Skin epidermis (tissue), 12 donors: Measurements from ENCODE around the gene EZR.
A peak's percentile ranks its signal among the peaks of the same experiment; 100 is the strongest.

Source experiments
- H3K27ac ChIP-seq, 21 experiments: fragments of 200-600 bp; sonication (generic) in 11 of 21; one replicate each; pipeline ENCODE4 v1.5.0; 2020; ENCODE audit warnings: mild to moderate bottlenecking in 3 of 21, inconsistent platforms in 2 of 21, moderate library complexity in 2 of 21
- H3K4me3 ChIP-seq, 7 experiments: fragments of 200-600 bp; sonication (generic) in 2 of 7; one replicate each; pipeline ENCODE4 v1.5.0; 2020; ENCODE audit warnings: inconsistent platforms in 2 of 7, mild to moderate bottlenecking in 2 of 7, moderate library complexity in 1 of 7

The EZR gene

DNA sequence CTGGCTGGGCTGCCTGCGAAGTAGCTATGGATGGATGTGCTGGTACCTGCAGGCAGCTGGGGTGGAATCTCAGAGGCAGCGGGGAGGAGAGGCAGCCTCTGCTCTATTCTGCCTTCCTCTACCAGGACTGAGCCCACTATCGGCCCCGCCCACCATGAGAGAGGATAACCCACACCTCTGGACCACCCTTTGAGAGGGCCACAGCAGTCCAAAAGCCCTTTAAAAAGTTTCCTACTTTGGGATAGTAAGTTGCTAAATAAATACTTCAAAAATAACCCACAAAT, 36.1 kb downstream of the EZR start:
- peak overlapping the region in 2 of 21 experiments; percentile 1 to 10 for H3K27ac ChIP-seq
- H3K4me3 ChIP-seq, result no peak overlapping the region

DNA sequence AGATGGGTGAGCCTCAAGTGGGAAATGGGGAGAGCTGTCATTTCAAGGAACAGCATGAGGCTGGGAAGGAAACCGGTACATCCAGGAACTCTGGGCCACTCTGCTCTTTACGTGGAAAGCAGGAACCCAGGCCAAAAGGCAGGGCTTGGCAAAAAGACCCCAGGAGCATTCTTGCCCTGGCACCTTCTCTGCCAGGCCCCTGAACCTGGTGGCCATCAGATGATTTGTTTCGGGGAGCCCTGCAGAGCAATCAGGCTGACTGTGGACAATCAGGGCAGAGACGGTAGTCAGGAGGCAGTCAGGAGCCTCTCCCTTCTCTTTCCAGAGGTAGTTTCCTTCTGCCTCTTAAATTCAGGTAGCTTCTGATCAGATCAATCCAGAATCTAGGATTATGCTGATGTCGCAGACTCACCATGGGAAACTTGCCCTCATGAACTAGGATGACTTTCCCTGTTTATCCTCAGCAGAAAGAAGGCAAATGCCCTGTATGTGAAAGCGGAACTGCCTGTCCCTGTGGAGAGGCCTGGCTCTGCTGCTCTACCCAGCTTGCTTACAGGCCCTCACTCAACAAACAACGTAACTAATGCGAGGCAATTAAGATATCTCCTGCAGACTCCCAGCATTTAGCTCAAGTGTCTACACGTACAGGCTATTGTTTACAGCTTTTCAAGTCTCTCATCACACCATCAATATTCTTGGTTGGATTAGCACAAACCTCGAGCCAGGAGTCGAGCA, 36.6 kb downstream of the EZR start:
- no peak overlapping the region for H3K4me3 ChIP-seq
- peak overlapping the region in 8 of 21 experiments; percentile 2 to 63 (median 37) for H3K27ac ChIP-seq

DNA sequence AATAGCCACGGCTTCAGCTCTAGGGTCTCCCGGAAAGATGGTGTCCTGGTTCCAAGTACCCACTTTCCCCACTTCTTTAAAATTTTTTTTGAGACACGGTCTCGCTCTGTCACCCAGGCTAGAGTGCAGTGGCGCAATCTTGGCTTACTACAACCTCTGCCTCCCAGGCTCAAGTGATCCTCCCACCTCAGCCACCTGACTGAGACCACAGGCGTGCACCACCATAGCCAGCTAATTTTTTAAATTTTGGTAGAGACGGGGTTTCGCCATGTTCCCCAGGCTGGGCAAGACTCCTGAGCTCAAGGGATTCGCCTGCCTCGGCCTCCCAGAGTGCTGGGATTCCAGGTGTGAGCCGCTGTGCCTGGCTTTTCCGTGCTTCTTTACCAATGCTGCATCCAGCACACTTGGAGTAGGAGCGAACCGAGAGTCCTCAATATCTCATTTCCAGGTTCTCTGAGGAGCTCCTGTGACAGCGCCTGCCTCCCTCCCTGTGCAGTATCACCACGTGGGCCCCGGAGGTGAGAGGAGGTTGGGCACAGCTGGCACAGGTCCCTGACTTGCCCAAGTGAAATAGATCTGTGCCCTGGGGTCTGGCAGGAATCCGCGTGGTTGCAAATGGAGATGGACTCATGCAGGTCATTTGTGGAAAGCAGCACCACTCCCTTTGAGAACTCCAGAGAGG, 37.3 kb downstream of the EZR start:
- peak overlapping the region in 11 of 21 experiments; percentile 2 to 63 (median 44) for H3K27ac ChIP-seq
- no peak overlapping the region for H3K4me3 ChIP-seq

DNA sequence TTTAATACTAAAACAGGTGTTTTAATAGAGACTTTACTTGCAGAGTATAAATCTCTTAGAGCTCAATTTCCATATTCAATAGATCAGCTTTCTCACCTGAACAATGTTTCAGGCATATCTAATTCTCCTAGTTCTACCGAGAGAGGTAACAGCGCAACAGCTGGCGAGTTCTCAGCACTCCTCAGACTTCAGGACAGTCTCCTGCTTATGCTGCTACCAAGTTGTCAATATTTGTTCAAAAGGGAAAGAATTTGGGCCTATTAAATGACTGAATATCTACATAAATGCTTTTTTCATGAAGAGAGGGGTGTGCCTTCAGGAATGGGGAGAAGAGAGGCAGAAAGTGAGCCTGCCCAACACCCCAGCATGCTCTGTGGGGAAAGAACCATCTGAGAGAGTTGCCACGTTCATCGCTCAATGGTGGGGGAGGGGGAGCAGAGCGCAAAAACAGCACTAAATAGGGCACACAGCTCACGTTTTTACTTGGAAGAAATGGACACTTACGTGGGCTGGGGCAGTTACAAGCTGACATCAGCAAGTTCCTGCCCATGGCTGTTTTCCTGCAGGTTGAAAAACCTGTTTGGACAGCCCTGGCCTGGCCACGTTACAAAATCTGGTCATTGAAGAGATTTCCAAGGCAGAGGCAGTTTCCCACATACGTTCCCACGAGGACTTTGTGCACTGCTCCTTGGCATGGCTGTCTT, 38.0 kb downstream of the EZR start:
- no peak overlapping the region for H3K4me3 ChIP-seq

DNA sequence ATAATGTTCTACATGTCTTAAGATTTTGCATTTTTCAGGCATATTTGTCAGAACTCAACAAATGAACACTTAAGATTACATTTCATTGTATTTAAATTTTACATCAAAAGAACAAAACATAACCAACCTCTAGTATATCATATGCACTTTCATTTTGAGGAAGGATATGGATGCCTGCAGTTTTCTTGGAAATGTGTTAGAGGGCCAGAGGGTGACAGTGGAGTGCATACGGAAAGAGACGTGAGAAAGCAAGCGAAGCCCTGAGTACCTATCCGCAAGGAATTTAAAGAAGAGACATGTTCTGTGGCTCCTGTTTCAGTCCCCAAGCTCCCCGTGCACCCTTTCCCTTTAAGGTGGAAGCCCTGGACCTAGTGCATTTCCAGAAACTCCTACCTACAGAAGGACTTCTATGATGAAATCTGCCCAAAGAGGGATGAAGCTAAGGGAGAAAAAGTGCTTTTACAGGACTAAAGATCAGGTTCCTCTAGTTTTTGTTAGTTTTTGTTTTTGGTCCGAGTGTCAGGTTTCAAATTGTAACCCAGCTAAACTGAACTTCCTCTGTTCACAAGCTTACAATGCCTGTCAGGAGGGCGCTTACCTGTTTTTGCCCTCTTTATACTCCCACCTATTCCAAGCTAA, 38.8 kb downstream of the EZR start:
- Histone ChIP-seq H3K4me3 (no peak overlapping the region), H3K27ac (no peak overlapping the region)

More for the DNA sequence above, 38.0 kb downstream of the EZR start:
- peak overlapping the region in 11 of 21 experiments; percentile 2 to 65 (median 32) for H3K27ac ChIP-seq

DNA sequence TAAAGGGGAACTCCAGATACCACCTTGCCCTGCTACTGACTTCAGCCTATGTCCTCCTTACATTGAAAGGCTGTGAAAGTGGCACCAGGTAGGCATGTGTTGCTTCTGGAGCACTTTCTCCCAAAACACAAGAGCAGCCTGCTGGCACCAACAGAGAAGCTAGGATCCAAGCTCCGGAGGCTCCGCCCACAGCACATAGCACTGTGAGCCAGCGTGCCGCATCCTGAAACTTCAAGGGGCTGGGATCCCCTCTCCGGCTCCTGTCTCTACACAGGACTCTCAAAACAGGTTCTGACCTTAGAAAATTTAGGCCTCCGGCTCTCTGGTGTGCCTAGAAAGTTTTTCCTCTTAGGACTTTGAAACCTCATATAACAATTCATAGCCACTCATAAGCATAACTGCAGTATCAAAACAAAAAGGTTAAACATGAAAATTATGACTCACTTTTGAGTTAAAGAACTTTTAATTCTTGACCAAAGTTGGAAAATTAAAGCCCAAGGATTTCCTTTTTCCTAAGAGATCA, 41.1 kb downstream of the EZR start:
- H3K4me3 ChIP-seq, result no peak overlapping the region
- peak overlapping the region in 1 of 21 experiments; percentile 19 for H3K27ac ChIP-seq

DNA sequence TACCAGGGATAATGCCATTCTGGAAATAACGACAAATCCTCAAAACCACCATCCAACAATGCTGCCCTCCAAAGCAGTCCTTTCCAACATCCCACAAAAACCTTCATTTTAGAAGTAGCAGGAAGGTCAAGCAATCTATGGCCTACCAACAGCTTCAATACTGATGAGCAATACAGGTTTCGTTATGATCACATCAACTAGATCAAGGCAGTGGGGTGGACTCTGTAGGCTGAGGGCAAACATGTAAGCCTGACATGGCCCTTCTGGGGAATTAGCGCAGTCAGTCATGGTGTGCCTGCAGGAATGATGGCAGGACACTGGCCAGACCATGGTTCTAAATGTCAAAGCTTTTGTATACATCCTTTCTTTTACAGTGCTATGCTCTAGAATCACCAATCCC, 41.7 kb downstream of the EZR start:
- peak overlapping the region in 2 of 21 experiments; percentile 19 to 25 for H3K27ac ChIP-seq
- no peak overlapping the region for H3K4me3 ChIP-seq

DNA sequence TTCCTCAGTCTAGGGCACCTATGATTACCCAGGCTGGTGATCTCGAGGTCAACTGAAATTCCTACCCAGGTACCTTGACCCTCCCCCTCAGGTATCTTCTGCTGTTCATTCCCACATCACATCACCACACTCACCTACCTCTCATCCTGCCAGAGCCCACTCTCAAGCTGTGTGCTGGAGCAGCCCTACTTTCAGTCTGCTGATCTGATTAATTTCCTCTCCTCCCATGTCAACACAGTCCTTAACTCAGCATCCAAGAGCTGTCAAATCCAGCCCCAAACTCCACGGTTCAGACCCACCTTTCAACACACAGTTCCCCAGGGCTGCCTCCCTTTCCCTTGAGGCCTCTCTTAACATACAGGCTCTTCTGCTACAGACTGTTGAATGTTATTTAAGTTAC, 42.4 kb downstream of the EZR start:
- H3K27ac ChIP-seq, result no peak overlapping the region
- no peak overlapping the region for H3K4me3 ChIP-seq

DNA sequence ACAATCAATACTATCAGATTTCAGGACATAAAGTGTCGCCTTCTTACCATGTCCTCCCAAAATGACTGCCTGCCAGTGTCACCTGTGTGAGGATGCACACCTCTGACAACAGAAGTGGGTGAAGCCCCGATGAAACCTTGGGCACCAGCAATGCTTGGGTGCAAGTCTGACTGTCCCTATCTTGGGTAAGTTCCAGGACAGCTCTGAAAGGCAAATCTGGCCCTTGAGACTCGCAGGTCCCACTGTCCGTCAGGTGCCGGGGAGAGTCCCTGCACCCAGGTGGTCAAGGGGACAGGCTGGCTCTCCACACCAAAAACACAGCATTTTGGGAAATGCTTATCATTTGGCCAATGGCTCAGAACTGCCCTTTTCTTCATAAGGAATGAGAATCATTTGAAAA, 43.3 kb downstream of the EZR start:
- Histone ChIP-seq H3K27ac (no peak overlapping the region), H3K4me3 (no peak overlapping the region)

DNA sequence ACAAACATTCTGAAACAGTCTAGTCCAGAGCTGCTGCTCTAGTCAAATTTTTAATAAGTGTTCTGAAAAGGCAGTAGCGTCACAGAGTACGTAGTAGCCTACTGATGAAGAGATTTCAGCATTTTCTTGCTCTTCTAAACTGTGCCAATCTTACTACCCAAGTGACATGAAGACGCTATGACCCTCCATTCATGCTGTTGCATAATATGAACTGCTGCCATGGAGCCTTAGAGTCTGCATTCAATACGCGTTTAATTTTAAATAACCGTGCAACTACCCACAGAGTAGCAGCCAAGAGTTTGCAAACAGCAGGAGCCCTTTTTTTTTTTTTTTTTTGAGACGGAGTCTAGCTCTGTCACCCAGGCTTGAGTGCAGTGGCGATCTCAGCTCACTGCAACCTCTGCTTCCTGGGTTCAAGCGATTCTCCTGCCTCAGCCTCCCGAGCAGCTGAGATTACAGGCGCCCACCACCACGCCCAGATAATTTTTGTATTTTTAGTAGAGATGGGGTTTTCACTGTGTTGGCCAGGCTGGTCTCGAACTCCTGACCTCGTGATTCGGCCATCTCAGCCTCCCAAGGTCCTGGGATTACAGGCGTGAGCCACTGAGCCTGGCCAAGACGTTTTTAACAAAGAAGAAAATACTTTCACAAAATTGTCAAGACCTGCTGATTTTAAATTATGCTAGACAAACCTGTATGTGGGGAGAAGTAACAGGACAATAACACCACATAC, 44.3 kb downstream of the EZR start:
- Histone ChIP-seq H3K27ac (no peak overlapping the region), H3K4me3 (no peak overlapping the region)

DNA sequence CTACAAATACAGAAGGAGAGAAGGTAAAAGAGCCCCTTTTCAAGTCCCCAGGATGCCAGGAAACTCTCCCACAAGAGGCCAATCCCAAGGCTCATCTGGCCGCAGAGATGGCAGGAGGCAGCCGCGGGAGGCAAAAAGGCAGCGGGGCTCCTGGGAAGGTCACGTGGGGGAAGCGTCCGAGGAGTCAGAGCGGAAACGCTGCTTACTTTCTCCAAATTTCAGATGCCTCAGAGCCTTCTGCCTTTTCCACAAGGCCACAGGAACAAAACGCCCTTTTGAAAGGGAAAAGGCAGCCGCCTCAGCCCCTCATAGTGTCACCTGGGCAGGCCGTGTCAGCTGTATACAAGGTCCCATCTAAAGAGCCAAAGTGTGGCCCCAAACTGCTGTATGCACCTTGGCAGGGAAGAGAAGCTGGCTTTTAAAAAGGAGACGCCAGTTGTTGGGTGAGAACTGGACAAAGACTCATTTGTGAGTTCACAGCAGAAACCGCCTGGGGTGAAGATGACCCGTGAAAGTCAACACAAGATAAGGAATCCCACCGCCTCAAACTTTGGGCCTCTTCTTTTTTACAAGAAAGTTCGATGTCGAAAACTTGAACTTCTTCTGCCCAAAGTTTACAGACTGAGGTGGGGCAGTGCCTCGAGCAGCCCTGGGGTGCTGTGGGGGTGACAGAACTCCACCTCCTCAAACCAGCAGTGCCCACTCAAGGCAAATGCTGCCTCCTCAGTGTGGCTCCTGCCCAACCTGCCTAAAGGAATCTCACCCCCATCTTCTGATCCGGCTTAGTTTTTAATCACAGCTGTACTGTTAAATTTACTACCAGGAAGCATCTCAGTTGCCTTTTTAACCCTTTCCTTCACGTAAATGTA, 45.4 kb downstream of the EZR start:
- Histone ChIP-seq H3K4me3 (no peak overlapping the region), H3K27ac (peak overlapping the region in 20 of 21 experiments; percentile 3 to 81 (median 69))

DNA sequence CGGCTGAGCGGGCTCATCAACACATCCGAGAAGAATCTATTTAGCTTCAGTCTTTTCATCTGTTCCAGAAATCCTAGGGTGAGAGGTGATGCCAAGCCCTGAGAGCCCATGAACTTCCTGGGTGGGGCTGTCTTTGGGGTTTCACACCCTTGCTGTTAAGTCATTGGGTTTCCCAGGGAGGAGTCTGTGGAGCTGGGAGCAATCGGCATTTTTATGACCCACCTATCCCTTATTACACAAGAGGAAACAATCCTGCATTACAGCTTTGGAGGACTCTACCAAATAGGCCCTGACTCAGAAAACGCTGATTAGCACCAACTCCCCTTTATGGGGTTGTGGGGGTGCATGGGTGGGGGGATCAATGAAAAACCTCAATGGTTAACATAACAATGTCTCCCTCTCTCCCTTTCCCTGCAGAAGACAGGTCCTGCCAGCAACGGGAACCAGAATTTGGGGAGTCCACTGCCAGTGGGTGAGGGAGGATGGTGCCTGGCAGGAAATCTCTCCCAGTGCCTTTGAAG, 46.3 kb downstream of the EZR start:
- peak overlapping the region in 19 of 21 experiments; percentile 3 to 81 (median 70) for H3K27ac ChIP-seq
- H3K4me3 ChIP-seq, result no peak overlapping the region

DNA sequence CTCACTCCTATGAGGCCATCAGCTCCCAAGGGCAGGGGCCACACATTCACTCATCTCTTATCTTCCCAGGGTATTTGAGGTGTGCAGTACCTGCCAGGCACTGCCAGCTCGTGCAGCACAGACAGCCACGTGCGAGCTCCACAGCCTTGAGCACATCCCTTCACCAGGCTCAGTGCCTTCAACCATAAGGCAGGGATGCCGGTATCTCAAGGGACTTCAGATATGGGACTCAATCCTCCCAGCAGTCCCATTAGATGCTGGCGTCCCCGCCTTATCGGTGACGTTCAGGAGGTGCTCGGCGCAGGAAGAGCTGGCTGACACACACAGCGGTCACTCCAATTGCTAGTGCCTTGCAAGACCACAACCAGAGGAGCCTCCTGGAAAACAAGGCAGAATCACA, 47.0 kb downstream of the EZR start:
- peak overlapping the region in 18 of 21 experiments; percentile 5 to 81 (median 70) for H3K27ac ChIP-seq
- H3K4me3 ChIP-seq, result no peak overlapping the region

DNA sequence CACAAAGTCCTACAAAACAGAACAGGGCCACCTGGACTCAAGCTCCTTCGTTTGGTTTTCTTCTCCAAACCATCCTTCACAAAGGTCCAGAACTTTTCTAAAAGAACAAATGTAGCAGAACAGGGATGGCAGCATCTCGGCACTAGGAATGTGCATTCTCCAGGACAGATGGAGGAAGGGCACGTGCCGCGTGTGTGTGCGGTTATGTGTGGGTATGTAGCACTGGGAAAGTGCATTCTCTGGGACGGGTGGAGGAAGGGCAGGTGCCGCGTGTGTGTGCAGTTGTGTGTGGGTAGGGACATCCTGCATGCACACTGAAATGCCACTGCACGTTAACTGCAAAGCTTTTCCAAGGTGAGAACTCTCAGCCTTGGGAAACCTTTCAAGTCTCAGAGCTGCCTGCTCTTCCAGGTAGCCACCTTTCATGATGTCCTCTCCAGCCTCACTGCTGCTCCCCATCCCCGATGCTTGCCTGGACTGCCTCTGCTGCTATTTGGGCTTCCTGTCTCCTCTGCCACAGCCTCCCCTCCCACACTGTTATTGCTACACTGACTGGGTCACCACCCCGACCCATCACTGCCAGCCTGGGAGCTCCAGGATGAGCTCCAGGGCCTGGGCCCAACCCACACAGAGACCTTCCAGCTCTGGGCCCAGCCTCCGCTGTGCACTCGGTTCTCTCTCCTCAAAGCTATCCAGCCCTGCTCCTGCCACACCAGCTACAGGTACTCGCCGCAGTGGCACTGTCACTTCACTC, 47.6 kb downstream of the EZR start:
- Histone ChIP-seq H3K4me3 (no peak overlapping the region), H3K27ac (peak overlapping the region in 15 of 21 experiments; percentile 5 to 81 (median 71))

DNA sequence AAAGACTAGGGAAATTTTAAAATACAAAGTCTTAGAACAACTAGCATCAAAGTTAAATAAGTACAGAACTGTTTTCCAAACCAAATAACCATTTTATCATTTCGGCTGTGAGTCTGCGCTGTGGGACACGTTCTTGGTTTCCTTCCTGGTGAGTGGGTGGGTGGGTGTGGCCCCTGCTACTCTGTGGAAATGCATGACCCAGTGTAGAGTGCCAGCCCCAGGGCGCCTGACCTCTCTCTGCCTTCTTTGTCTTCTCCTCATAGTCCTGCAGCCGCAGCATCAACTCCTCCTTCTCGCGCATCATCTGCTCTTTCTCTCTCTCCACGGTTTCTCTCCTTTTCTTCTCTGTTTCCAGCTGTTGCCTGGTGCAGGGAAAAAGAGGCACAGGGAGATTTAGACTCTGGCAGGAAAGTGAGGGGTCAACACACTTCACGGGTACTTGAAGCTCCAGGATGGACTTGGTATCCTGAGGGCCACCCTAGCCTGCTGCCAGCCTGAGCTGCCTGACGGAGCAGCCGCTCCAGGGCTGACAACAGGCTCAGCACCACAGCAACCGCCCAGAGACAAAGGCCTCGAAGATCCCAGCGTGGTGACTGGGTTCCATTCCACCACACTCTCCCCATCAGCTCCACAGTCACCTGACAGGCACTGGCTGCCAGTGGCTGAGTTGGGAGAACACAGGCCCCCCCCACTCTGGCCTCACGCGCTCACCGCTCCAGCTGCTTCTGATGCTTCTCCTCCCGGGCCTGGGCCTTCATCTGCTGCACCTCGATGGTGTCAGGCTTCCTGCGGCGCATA, 48.4 kb downstream of the EZR start:
- H3K27ac ChIP-seq, result peak overlapping the region in 3 of 21 experiments; percentile 15 to 50 (median 33)
- no peak overlapping the region for H3K4me3 ChIP-seq

DNA sequence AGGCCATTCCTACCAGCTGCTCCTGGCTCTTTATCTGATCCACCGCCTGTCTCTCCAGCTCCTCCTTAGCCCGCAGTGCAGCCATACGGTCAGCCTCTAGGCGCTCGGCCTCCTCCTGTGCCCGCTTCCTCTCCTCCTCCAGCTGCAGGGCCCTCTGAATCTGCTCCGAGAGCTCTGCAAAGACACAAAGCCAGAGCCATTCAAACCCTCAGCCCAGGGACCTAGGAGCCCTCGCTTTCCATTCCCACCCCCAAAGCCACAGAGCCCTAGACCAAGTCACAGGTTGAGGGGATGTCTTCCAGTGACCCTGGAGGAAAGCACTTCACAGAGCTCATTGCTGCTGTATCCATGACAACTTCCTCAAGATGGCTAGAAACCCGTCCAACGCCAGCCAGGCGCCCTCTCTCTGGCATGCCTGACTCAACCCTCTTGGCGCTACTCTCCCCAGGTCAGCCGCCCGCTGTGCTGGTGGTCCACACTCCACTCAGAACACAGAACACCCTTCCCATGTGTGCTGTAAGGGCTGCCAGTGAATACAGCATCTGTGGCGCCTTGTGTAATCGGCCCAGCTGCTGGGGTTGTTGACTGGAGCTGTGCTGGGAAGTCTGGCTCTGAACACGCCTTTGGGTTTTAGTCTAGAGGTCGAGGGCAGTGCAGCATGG, 49.3 kb downstream of the EZR start:
- Histone ChIP-seq H3K27ac (peak overlapping the region in 2 of 21 experiments; percentile 12 to 39), H3K4me3 (no peak overlapping the region)
